K562 (cell line): Measurements from ENCODE around the gene MXRA7. TPM values are rescaled to one million over a fixed set of nuclear protein-coding genes. Genes with fewer than 3 reads are reported as not detected.

Source experiments
- BCOR ChIP-seq: fragments of 450-650 bp; IDR thresholded peaks from 2 replicates; pipeline ENCODE4 v1.6.1; 2016
- BMI1 ChIP-seq: fragments of 150-350 bp; IDR thresholded peaks from 2 replicates; pipeline ENCODE4 v1.6.1; 2014; ENCODE audit warnings: low read length
- CEBPG ChIP-seq, 3 experiments: fragments of 200-800 bp in 1 of 3; sonication (Bioruptor generic) in 1 of 3; sonication (generic) in 1 of 3; formaldehyde crosslinking in 1 of 3; IDR thresholded peaks in 2 of 3; conservative IDR thresholded peaks in 1 of 3; 2 replicates each; pipeline versions ENCODE4 v1.6.1 to v1.8.0; 2016 to 2022; ENCODE audit warnings: missing compliant biosample characterization in 2 of 3, missing genetic modification characterization in 2 of 3, mild to moderate bottlenecking in 1 of 3, missing genetic modification reagents in 1 of 3
- CREB3 ChIP-seq: fragments of 450-650 bp; conservative IDR thresholded peaks from 2 replicates; pipeline ENCODE4 v1.6.1; 2016; ENCODE audit warnings: missing genetic modification characterization, low read depth, mild to moderate bottlenecking, missing compliant biosample characterization, moderate library complexity
- CREM ChIP-seq: IDR thresholded peaks from 2 replicates; pipeline ENCODE4 v1.6.1; 2014; ENCODE audit warnings: antibody characterized with exemption, low read depth
- GATA2 ChIP-seq: sonication (generic); formaldehyde crosslinking; IDR thresholded peaks from 2 replicates; pipeline ENCODE4 v1.4.0; 2020; ENCODE audit warnings: mild to moderate bottlenecking, missing genetic modification reagents
- HCFC1 ChIP-seq: IDR thresholded peaks from 2 replicates; pipeline ENCODE4 v1.6.1; 2012; ENCODE audit warnings: low read depth, low read length, improper control_type of control experiment
- HINFP ChIP-seq: fragments of 450-650 bp; conservative IDR thresholded peaks from 2 replicates; pipeline ENCODE4 v1.6.1; 2016; ENCODE audit warnings: missing genetic modification characterization, low read depth, mild to moderate bottlenecking, control low read depth, missing compliant biosample characterization
- NR2C2 ChIP-seq, 2 experiments: fragments of 200-800 bp in 1 of 2; sonication (Bioruptor generic) in 1 of 2; sonication (generic) in 1 of 2; formaldehyde crosslinking in 1 of 2; IDR thresholded peaks; 2 replicates each; pipeline versions ENCODE4 v1.6.1 to v1.8.0; 2016 to 2022; ENCODE audit warnings: mild to moderate bottlenecking in 1 of 2, missing compliant biosample characterization in 1 of 2, missing genetic modification characterization in 1 of 2, missing genetic modification reagents in 1 of 2
- SMAD1 ChIP-seq: fragments of 150-350 bp; IDR thresholded peaks from 2 replicates; pipeline ENCODE4 v1.6.1; 2014; ENCODE audit warnings: low read length, low read depth; ENCODE audit not compliant: partially characterized antibody
- ZKSCAN1 ChIP-seq: fragments of 150-350 bp; IDR thresholded peaks from 2 replicates; pipeline ENCODE4 v1.6.1; 2016; ENCODE audit warnings: low read depth, low read length
- ZNF184 ChIP-seq: sonication (generic); formaldehyde crosslinking; IDR thresholded peaks from 2 replicates; pipeline ENCODE4 v1.5.0; 2020; ENCODE audit warnings: missing genetic modification reagents
- ZNF3 ChIP-seq: fragments of 250-450 bp; sonication (Bioruptor Pico); IDR thresholded peaks from 2 replicates; pipeline ENCODE4 v1.5.0; 2021; ENCODE audit warnings: mild to moderate bottlenecking, moderate library complexity
- ZNF395 ChIP-seq: fragments of 200-800 bp; sonication (Bioruptor generic); IDR thresholded peaks from 2 replicates; pipeline ENCODE4 v1.6.1; 2017; ENCODE audit warnings: missing genetic modification characterization, missing compliant biosample characterization
- polyA plus RNA-seq, 8 experiments: library from polyadenylated mRNA; depleted of rRNA in 4 of 8; stranded (reverse) in 5 of 8; unstranded in 3 of 8; fragments of >200 nt; fragmentation: Nextera tagmentation in 2 of 8; fragmentation: Illumina TruSeq in 1 of 8; extraction: Ambion mirVana in 2 of 8; extraction: Trizol in 1 of 8; gene quantifications; 2 replicates each; pipeline versions ENCODE4 v1.2.1 to v1.2.3, GENCODE V29; 2011 to 2014; ENCODE audit warnings: inconsistent platforms in 1 of 8, missing spikeins in 1 of 8
- total RNA-seq, 7 experiments: library from RNA; depleted of rRNA in 6 of 7; stranded (reverse); fragments of >200 nt in 6 of 7; fragmentation: Illumina TruSeq in 2 of 7; extraction: Trizol in 2 of 7; gene quantifications; 2 replicates each; pipeline versions ENCODE4 v1.2.1 to v1.2.3, GENCODE V29; 2011 to 2021; ENCODE audit warnings: low replicate concordance in 1 of 7
- TF ChIP-seq, protein P1 (sequence below): IDR thresholded peaks from 2 replicates; pipeline ENCODE4 v1.6.1; 2016; ENCODE audit warnings: missing genetic modification characterization, missing compliant biosample characterization
- TF ChIP-seq, protein P2 (sequence below): sonication (generic); formaldehyde crosslinking; IDR thresholded peaks from 2 replicates; pipeline ENCODE4 v1.9.0; 2022; ENCODE audit warnings: mild to moderate bottlenecking, missing genetic modification reagents
- TF ChIP-seq, protein P3 (sequence below): fragments of 450-650 bp; IDR thresholded peaks from 2 replicates; pipeline ENCODE4 v1.6.1; 2014; ENCODE audit warnings: low read depth, mild to moderate bottlenecking, moderate library complexity, borderline replicate concordance
- TF ChIP-seq, protein P4 (sequence below), 2 experiments: fragments of 450-650 bp in 1 of 2; sonication (generic) in 1 of 2; formaldehyde crosslinking in 1 of 2; IDR thresholded peaks in 1 of 2; conservative IDR thresholded peaks in 1 of 2; 2 replicates each; pipeline versions ENCODE4 v1.6.1 to v1.8.1; 2016 to 2023; ENCODE audit warnings: mild to moderate bottlenecking in 2 of 2, moderate library complexity in 2 of 2, inconsistent platforms in 1 of 2, missing genetic modification reagents in 1 of 2

MXRA7 gene
- total and polyA plus RNA-seq, 9 of the 15 experiments (the other 6 are each of a cell fraction or from before 2014, with no cell fraction given): 2.6 to 38.4 (median 14.3) TPM

GRCh38 chr17:76689859-76690258 lies 20.9 kb downstream of the MXRA7 start (continued):
- TF ChIP-seq, protein P1, sequence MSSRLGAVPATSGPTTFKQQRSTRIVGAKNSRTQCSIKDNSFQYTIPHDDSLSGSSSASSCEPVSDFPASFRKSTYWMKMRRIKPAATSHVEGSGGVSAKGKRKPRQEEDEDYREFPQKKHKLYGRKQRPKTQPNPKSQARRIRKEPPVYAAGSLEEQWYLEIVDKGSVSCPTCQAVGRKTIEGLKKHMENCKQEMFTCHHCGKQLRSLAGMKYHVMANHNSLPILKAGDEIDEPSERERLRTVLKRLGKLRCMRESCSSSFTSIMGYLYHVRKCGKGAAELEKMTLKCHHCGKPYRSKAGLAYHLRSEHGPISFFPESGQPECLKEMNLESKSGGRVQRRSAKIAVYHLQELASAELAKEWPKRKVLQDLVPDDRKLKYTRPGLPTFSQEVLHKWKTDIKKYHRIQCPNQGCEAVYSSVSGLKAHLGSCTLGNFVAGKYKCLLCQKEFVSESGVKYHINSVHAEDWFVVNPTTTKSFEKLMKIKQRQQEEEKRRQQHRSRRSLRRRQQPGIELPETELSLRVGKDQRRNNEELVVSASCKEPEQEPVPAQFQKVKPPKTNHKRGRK: no peak
- TF ChIP-seq, protein P2, sequence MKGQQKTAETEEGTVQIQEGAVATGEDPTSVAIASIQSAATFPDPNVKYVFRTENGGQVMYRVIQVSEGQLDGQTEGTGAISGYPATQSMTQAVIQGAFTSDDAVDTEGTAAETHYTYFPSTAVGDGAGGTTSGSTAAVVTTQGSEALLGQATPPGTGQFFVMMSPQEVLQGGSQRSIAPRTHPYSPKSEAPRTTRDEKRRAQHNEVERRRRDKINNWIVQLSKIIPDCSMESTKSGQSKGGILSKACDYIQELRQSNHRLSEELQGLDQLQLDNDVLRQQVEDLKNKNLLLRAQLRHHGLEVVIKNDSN (CRISPR knock-in tag): peak; percentile 77
- TF ChIP-seq, protein P3, sequence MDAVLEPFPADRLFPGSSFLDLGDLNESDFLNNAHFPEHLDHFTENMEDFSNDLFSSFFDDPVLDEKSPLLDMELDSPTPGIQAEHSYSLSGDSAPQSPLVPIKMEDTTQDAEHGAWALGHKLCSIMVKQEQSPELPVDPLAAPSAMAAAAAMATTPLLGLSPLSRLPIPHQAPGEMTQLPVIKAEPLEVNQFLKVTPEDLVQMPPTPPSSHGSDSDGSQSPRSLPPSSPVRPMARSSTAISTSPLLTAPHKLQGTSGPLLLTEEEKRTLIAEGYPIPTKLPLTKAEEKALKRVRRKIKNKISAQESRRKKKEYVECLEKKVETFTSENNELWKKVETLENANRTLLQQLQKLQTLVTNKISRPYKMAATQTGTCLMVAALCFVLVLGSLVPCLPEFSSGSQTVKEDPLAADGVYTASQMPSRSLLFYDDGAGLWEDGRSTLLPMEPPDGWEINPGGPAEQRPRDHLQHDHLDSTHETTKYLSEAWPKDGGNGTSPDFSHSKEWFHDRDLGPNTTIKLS: no peak
- no peak for TF ChIP-seq CREB3 (tag)
- TF ChIP-seq BMI1: no peak
- no peak for TF ChIP-seq NR2C2 (CRISPR knock-in tag; IDR thresholded peaks at IDR 0.05)
- 0 out of 2 replicates have a peak, but pooled peaks have one; percentile 37 for TF ChIP-seq NR2C2 (tag; IDR thresholded peaks at IDR 0.05)
- TF ChIP-seq GATA2: no peak
- TF ChIP-seq, protein P4, sequence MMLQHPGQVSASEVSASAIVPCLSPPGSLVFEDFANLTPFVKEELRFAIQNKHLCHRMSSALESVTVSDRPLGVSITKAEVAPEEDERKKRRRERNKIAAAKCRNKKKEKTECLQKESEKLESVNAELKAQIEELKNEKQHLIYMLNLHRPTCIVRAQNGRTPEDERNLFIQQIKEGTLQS (IDR thresholded peaks at IDR 0.05): peak; percentile 33; the same call in 1 of the 2 replicates
- TF ChIP-seq, protein P4 (CRISPR knock-in tag; conservative IDR thresholded peaks at IDR 0.05): no peak
- no peak for TF ChIP-seq ZKSCAN1
- TF ChIP-seq ZNF395 (CRISPR knock-in tag): no peak
- no peak for TF ChIP-seq HINFP
- peak; percentile 69 for TF ChIP-seq CEBPG (CRISPR knock-in tag; IDR thresholded peaks at IDR 0.05)
- TF ChIP-seq CEBPG (tag; conservative IDR thresholded peaks at IDR 0.05 in 1 of 2, IDR thresholded peaks at IDR 0.05 in 1 of 2): peak; percentile 50 to 88
- no peak for TF ChIP-seq CREM
- no peak for TF ChIP-seq BCOR
- no peak for TF ChIP-seq ZNF3 (CRISPR knock-in tag)
- TF ChIP-seq HCFC1: no peak
- TF ChIP-seq ZNF184 (CRISPR knock-in tag): no peak
- TF ChIP-seq SMAD1: no peak
